HL-60 (cell line): ENCODE measurements around the gene COG4.

Experiments
- GABPA ChIP-seq: IDR thresholded peaks from 2 replicates; pipeline ENCODE4 v1.6.1; 2012; ENCODE audit warnings: low read depth
- POLR2AphosphoS5 ChIP-seq: IDR thresholded peaks from 2 replicates; pipeline ENCODE4 v1.6.1; 2012; ENCODE audit warnings: low read depth
- TF ChIP-seq, protein P1 (sequence below): IDR thresholded peaks from one replicate; pipeline ENCODE4 v1.5.1; 2011; ENCODE audit warnings: low read length, control low read depth, inconsistent platforms; ENCODE audit not compliant: insufficient read depth

DNA sequence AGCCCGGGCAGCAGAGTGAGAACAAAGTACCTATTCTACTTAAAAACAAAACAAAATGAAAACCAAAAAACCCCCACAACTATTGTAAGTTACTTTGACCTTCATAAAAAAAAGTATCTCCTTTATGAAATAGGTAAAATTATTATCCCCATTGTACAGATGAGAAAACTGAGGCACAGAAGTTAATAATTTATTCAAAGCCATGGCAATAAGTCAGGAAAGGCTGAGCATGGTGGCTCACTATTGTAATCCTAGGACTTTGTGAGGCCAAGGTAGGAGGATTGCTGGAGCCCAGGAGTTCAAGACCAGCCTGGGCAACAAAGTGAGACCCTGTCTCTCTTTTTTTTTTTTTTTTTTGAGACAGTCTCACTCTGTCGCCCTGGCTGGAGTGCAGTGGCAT lies 38.5 kb downstream of the COG4 start:
- TF ChIP-seq POLR2AphosphoS5, result no peak
- TF ChIP-seq, protein P1, sequence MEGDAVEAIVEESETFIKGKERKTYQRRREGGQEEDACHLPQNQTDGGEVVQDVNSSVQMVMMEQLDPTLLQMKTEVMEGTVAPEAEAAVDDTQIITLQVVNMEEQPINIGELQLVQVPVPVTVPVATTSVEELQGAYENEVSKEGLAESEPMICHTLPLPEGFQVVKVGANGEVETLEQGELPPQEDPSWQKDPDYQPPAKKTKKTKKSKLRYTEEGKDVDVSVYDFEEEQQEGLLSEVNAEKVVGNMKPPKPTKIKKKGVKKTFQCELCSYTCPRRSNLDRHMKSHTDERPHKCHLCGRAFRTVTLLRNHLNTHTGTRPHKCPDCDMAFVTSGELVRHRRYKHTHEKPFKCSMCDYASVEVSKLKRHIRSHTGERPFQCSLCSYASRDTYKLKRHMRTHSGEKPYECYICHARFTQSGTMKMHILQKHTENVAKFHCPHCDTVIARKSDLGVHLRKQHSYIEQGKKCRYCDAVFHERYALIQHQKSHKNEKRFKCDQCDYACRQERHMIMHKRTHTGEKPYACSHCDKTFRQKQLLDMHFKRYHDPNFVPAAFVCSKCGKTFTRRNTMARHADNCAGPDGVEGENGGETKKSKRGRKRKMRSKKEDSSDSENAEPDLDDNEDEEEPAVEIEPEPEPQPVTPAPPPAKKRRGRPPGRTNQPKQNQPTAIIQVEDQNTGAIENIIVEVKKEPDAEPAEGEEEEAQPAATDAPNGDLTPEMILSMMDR, result no peak
- TF ChIP-seq GABPA, result no peak
